ENCODE data around the gene IL1A. TPM values are rescaled to one million over a fixed set of nuclear protein-coding genes. Genes with fewer than 3 reads are reported as not detected.

IL1A gene
- total RNA-seq, 1 experiment from 2014 or later = not detected

GRCh38 chr2:112820343-112820742 lies 36.0 kb upstream of the IL1A start:
- in situ Hi-C loops (cut with HindIII; ENCODE audit: low sequenced_read_pairs) = no loop called here
- no peak for DNase-seq (ENCODE audit: low spot score)

DNA sequence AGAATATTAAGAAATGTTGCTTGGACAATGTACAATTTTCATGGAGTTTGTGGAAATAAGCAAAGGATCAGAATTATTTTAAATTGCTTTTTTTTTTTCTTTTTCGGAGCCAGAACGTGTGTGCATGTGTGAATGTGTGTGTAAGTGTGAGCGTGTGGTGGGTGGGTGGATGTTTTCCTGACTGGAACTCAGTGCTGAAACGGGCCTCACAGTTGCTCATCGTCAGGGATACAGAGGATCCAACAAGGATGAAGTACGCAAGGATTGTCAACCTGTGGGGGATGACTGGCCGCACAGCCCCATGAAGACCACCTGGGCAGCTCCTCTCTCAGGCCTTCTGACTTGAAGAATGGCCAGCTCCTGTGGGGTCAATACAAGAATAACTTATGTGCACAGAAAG lies 34.8 kb upstream of the IL1A start:
- in situ Hi-C loops (cut with HindIII; ENCODE audit: low sequenced_read_pairs) = no loop called here
- no peak for DNase-seq (ENCODE audit: low spot score)

- no peak for DNase-seq (ENCODE audit: low spot score)
- in situ Hi-C loops (cut with HindIII; ENCODE audit: low sequenced_read_pairs) = no loop called here
These were observed 34.0 kb upstream of the IL1A start for GRCh38 chr2:112818094-112818902.

DNA sequence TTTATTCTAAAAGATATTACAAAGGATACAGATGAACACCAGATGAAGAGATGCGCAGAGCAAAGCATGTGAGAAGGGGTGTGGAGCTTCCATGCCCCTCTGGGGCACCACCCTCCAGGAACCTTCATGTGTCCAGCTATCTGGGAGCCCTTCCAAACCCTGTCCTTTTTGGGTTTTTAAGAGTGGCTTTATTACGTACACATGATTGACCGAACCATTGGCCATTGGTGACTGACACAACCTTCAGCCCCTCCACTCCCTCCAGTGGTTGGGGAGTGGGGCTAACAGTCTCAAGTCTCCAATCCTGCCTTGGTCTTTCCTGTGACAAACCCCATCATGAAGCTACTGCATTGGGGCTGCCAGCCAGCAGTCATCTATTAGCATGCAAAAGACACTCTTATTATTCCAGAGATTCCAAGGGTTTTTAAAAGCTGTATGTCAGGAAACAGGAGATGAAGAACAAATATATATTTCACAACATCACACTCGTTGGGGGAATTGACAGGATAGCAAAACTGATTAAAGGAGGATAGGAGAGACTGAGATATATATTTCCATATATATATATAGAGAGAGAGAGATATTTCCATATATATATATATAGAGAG lies 32.9 kb upstream of the IL1A start:
- no peak for DNase-seq (ENCODE audit: low spot score)
- in situ Hi-C loops (cut with HindIII; ENCODE audit: low sequenced_read_pairs) = no loop called here

GRCh38 chr2:112814278-112814677 lies 30.0 kb upstream of the IL1A start:
- in situ Hi-C loops (cut with HindIII; ENCODE audit: low sequenced_read_pairs) = no loop called here
- DNase-seq (ENCODE audit: low spot score) = no peak

- in situ Hi-C loops (cut with HindIII; ENCODE audit: low sequenced_read_pairs) = no loop called here
- DNase-seq (ENCODE audit: low spot score) = no peak
These were observed 29.1 kb upstream of the IL1A start for GRCh38 chr2:112813280-112813966.

- DNase-seq (ENCODE audit: low spot score) = no peak
- in situ Hi-C loops (cut with HindIII; ENCODE audit: low sequenced_read_pairs) = no loop called here
These were observed 28.3 kb upstream of the IL1A start for GRCh38 chr2:112812318-112813267.

DNA sequence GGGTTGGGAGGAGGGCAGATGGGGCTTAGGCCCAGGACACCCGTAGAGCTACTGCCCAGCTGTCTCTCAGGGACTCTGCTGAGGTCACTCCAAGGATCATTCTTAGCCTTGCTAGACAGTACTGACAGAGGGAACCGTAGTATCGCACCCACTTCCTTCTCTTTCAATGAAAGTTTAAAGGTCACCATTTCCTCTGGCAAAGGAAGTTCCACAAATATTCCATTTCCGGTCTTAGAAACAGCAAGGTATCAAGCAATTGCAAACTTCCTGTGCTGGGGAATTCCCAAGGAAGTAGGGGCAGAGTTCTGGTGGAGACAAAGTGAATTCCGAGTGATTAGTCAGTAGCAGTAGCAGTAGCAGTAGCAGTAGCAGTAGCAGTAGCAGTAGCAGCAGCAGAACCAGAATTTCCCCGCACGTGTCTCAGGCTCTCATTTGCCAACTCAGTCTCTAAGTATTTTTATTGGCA lies 27.6 kb upstream of the IL1A start:
- in situ Hi-C loops (cut with HindIII; ENCODE audit: low sequenced_read_pairs) = no loop called here
- no peak for DNase-seq (ENCODE audit: low spot score)

DNA sequence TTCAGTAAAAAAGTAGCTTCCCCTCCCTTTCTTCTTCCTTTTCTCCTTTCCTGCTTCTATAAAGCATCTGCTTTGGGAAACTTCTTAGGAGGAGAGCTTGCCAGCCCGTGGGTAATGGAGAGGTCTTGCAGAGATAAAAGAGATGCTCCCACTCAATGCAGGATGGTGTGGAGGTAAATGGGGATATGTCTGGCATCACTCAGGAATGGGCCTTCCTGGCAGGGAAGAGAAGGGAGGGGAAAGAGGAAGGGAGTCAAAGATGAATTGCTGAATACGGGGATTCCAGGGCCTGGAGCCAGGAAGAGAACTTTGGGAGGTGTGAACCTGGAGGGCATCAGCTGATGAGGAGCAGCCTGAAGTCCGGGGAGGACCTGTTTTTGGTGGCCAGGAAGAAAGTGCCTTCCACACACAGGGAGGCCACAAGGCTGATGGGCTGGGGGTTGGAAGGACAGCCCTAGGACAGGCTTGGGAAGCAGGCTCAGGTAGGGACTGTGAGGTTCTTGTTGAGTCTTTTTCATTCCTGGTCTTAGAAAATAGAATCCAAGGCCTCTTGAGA lies 27.1 kb upstream of the IL1A start:
- in situ Hi-C loops (cut with HindIII; ENCODE audit: low sequenced_read_pairs) = no loop called here
- no peak for DNase-seq (ENCODE audit: low spot score)

DNA sequence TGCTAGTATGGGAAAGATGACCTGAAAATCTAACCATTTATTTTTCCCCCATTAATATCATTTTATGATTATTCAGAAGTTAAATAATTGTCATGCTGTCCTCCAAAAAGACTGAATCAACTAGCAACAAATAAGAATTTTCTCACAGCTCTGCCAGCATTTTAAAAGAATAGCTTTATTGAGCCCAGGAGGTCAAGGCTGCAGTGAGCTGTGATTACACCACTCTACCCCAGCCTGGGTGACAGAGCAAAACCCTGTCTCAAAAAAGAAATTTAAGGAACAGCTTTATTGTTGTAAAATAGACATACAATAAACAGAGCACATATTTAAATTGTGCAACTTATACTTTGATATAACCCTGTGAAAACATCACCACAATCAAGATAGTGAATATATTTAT lies 24.8 kb upstream of the IL1A start:
- no peak for DNase-seq (ENCODE audit: low spot score)
- in situ Hi-C loops (cut with HindIII; ENCODE audit: low sequenced_read_pairs) = no loop called here

GRCh38 chr2:112807233-112807807 lies 23.0 kb upstream of the IL1A start:
- DNase-seq (ENCODE audit: low spot score) = no peak
- in situ Hi-C loops (cut with HindIII; ENCODE audit: low sequenced_read_pairs) = no loop called here

DNA sequence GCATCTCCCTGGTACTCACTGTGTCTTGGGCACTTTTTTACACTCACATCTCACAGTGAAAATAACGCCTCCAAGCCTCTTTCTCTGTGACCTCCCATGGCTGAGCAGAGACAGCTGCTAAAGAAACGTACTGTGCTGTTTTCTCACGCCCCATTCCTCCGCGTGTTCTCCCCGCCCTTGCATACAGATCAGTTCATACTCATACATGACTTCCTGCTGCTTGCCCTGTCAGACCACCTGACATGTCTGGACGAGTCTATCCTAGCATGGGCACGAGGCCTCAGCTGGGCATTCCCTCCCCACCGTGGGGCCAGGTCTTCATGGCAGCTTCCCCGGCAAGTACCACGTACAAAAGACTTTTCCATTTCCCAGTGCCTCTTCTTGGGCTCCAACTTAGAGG lies 21.2 kb upstream of the IL1A start:
- no peak for DNase-seq (ENCODE audit: low spot score)
- in situ Hi-C loops (cut with HindIII; ENCODE audit: low sequenced_read_pairs) = no loop called here

- in situ Hi-C loops (cut with HindIII; ENCODE audit: low sequenced_read_pairs) = no loop called here
- DNase-seq (ENCODE audit: low spot score) = no peak
These were observed 19.6 kb upstream of the IL1A start for GRCh38 chr2:112803691-112804521.

GRCh38 chr2:112800881-112801583 lies 16.7 kb upstream of the IL1A start:
- no peak for DNase-seq (ENCODE audit: low spot score)
- in situ Hi-C loops (cut with HindIII; ENCODE audit: low sequenced_read_pairs) = no loop called here

DNA sequence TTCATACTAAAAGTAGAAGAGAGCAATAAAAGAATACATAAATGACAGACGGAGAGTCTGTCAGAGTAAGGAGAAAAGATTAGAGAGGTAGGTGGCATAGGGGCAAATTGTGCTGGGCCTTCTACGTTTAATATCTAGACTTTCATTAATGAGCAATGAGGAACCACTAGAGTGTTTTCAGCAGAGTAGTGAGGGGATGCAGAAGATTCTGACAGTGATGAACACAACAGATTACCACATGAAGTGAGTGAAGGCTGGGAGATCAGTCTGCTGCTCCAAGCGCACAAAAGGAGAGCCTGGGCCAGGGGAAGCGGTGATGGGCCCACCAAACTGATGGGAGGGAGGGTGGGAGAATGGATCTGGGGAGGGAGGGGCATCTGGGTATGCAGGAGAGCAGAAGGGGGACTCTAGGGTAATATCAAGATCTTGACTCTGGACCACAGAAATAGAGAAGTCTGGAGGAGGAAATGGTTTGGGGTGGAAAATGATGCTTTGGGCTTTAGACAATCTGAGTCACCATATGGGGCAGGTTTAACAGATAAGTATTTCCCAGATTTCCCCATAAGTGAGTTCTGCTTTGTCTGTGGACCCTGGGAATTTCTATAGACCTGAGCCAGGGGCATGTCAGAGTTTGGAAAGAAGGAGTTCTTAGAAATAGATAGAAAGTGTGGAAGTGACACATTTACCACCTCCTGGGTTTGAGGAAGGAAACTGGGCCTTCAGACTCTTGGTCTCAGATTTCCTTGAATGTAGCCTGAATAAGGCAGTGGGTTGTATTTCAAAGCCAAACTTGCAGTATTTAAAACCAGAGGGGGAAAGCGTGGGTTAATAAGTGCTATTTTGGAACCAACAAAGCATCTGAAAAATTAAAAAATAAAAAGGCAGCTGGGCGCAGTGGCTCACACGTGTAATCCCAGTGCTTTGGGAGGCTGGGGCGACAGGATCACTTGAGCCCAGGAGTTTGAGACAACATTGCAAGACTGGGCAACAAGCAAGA lies 15.0 kb upstream of the IL1A start:
- in situ Hi-C loops (cut with HindIII; ENCODE audit: low sequenced_read_pairs) = no loop called here
- DNase-seq (ENCODE audit: low spot score) = no peak

DNA sequence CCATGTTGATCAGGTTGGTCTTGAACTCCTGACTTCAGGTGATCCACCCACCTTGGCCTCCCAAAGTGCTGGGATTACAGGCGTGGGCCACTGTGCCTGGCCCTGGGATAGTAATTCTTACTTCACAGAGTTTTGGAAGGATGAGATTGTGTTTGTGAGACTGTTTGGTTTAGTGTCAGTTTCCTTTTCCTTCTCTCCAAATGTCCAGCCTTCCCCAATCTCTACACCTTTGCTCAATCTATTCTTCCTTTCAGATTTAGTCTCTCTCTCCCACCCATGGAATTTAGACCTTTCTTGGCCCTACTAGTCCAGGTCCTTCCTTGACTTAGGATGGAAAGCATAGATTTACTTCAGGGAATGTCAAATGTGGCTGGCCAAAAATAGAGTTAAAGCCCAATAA lies 12.2 kb upstream of the IL1A start:
- in situ Hi-C loops (cut with HindIII; ENCODE audit: low sequenced_read_pairs) = no loop called here
- no peak for DNase-seq (ENCODE audit: low spot score)
